H1 (cell line): ENCODE measurements around the gene BET1L. TPM values are rescaled to one million over a fixed set of nuclear protein-coding genes. Genes with fewer than 3 reads are reported as not detected.

Experiments
- CHD1 ChIP-seq: IDR thresholded peaks from 2 replicates; pipeline ENCODE4 v1.6.1; 2012; ENCODE audit warnings: low read depth, low read length, improper control_type of control experiment
- CHD7 ChIP-seq: fragments of 300-600 bp; sonication (generic); IDR thresholded peaks from 2 replicates; pipeline ENCODE4 v1.7.1; 2012; ENCODE audit warnings: low read length, moderate library complexity, mild to moderate bottlenecking, inconsistent platforms; ENCODE audit not compliant: insufficient replicate concordance
- TAF7 ChIP-seq: optimal IDR thresholded peaks from 2 replicates; pipeline ENCODE3; 2011; ENCODE audit warnings: low read depth, mild to moderate bottlenecking, inconsistent platforms, low read length, moderate library complexity, borderline replicate concordance
- polyA plus RNA-seq, 7 experiments: library from polyadenylated mRNA; depleted of rRNA in 3 of 7; stranded (reverse) in 5 of 7; unstranded in 2 of 7; fragments of >200 nt in 5 of 7; fragments of 200-250 nt in 2 of 7; gene quantifications; 1 replicate in 5 of 7; 2 replicates in 1 of 7; 4 replicates in 1 of 7; pipeline versions ENCODE4 v1.2.1 to v1.2.3, GENCODE V29; 2011 to 2013; ENCODE audit warnings: missing spikeins in 2 of 7, mixed read lengths in 2 of 7
- total RNA-seq: library from RNA; stranded (reverse); fragmentation: NEBNext Ultra II Directional; extraction: Animal tissue kit (Norgen Biotek cat#: 25700); gene quantifications from 2 replicates; pipeline ENCODE4 v1.2.1, GENCODE V29; 2021

BET1L gene
- total and polyA plus RNA-seq, 2 of the 8 experiments (the other 6 are each of a cell fraction or from before 2014, with no cell fraction given), result 40.2 to 61.9 TPM

- TF ChIP-seq CHD7 (no peak), CHD1 (no peak), TAF7 (no peak)
These were observed 16.7 kb upstream of the BET1L start (continued) for GRCh38 chr11:223884-224283.
